Measurements from ENCODE around the gene ARTN. TPM values are rescaled to one million over a fixed set of nuclear protein-coding genes. Genes with fewer than 3 reads are reported as not detected.

ARTN gene
- total and polyA plus RNA-seq, 9 of the 15 experiments (the other 6 are each of a cell fraction or from before 2014, with no cell fraction given) = 0.06 to 0.38 TPM; not detected in 7

Other genes starting within 250 kb of the ARTN start
Only the 7 nearest of the 9 such genes appear.
- gene IPO13, start 13.1 kb downstream of the ARTN start, total RNA-seq (2014; rRNA removed) = 17.5 and 27.9 TPM in 2 replicates
- 7.8 and 10.0 TPM in 2 replicates for gene IPO13, start 13.1 kb downstream of the ARTN start, total RNA-seq (2014; rRNA removed; fragmentation: Illumina TruSeq; extraction: Trizol)
- 16.1 and 16.2 TPM in 2 replicates for gene IPO13, start 13.1 kb downstream of the ARTN start, total RNA-seq (2015; rRNA removed; fragmentation: Illumina TruSeq; extraction: Trizol)
- 28.4 and 30.8 TPM in 2 replicates for gene IPO13, start 13.1 kb downstream of the ARTN start, total RNA-seq (2021)
- gene IPO13, start 13.1 kb downstream of the ARTN start, polyA plus RNA-seq (2011; rRNA removed) = 13.9 and 19.1 TPM in 2 replicates
- gene IPO13, start 13.1 kb downstream of the ARTN start, polyA plus RNA-seq (2014; fragmentation: Illumina TruSeq; extraction: Trizol) = 24.7 and 27.1 TPM in 2 replicates
- gene IPO13, start 13.1 kb downstream of the ARTN start, polyA plus RNA-seq (2014; fragmentation: Nextera tagmentation; extraction: Ambion mirVana) = 1 to 10 TPM; 7.0 to 9.8 TPM
- 18.6 and 22.0 TPM in 2 replicates for gene IPO13, start 13.1 kb downstream of the ARTN start, polyA plus RNA-seq (2014; rRNA removed)
- 87.5 and 122 TPM in 2 replicates for gene DPH2, start 36.2 kb downstream of the ARTN start, total RNA-seq (2014; rRNA removed)
- gene DPH2, start 36.2 kb downstream of the ARTN start, total RNA-seq (2014; rRNA removed; fragmentation: Illumina TruSeq; extraction: Trizol) = 31.9 and 39.4 TPM in 2 replicates
- gene DPH2, start 36.2 kb downstream of the ARTN start, total RNA-seq (2015; rRNA removed; fragmentation: Illumina TruSeq; extraction: Trizol) = 66.8 and 68.1 TPM in 2 replicates
- 94.1 and 97.3 TPM in 2 replicates for gene DPH2, start 36.2 kb downstream of the ARTN start, total RNA-seq (2021)
- 63.1 and 71.2 TPM in 2 replicates for gene DPH2, start 36.2 kb downstream of the ARTN start, polyA plus RNA-seq (2011; rRNA removed)
- 81.1 and 106 TPM in 2 replicates for gene DPH2, start 36.2 kb downstream of the ARTN start, polyA plus RNA-seq (2014; fragmentation: Illumina TruSeq; extraction: Trizol)
- 10 to 100 TPM; 17.9 to 27.0 TPM for gene DPH2, start 36.2 kb downstream of the ARTN start, polyA plus RNA-seq (2014; fragmentation: Nextera tagmentation; extraction: Ambion mirVana)
- 93.2 and 110 TPM in 2 replicates for gene DPH2, start 36.2 kb downstream of the ARTN start, polyA plus RNA-seq (2014; rRNA removed)
- 296 and 328 TPM in 2 replicates for gene ATP6V0B, start 41.2 kb downstream of the ARTN start, total RNA-seq (2014; rRNA removed)
- 143 and 167 TPM in 2 replicates for gene ATP6V0B, start 41.2 kb downstream of the ARTN start, total RNA-seq (2014; rRNA removed; fragmentation: Illumina TruSeq; extraction: Trizol)
- 196 and 203 TPM in 2 replicates for gene ATP6V0B, start 41.2 kb downstream of the ARTN start, total RNA-seq (2015; rRNA removed; fragmentation: Illumina TruSeq; extraction: Trizol)
- 279 and 286 TPM in 2 replicates for gene ATP6V0B, start 41.2 kb downstream of the ARTN start, total RNA-seq (2021)
- 220 and 288 TPM in 2 replicates for gene ATP6V0B, start 41.2 kb downstream of the ARTN start, polyA plus RNA-seq (2011; rRNA removed)
- 186 and 195 TPM in 2 replicates for gene ATP6V0B, start 41.2 kb downstream of the ARTN start, polyA plus RNA-seq (2014; fragmentation: Illumina TruSeq; extraction: Trizol)
- 100 to 1,000 TPM; 137 to 276 TPM for gene ATP6V0B, start 41.2 kb downstream of the ARTN start, polyA plus RNA-seq (2014; fragmentation: Nextera tagmentation; extraction: Ambion mirVana)
- gene ATP6V0B, start 41.2 kb downstream of the ARTN start, polyA plus RNA-seq (2014; rRNA removed) = 282 and 348 TPM in 2 replicates
- 86.8 and 116 TPM in 2 replicates for gene B4GALT2, start 45.4 kb downstream of the ARTN start, total RNA-seq (2014; rRNA removed)
- 23.4 and 31.0 TPM in 2 replicates for gene B4GALT2, start 45.4 kb downstream of the ARTN start, total RNA-seq (2014; rRNA removed; fragmentation: Illumina TruSeq; extraction: Trizol)
- 43.8 and 45.9 TPM in 2 replicates for gene B4GALT2, start 45.4 kb downstream of the ARTN start, total RNA-seq (2015; rRNA removed; fragmentation: Illumina TruSeq; extraction: Trizol)
- 76.2 and 78.0 TPM in 2 replicates for gene B4GALT2, start 45.4 kb downstream of the ARTN start, total RNA-seq (2021)
- 39.0 and 43.9 TPM in 2 replicates for gene B4GALT2, start 45.4 kb downstream of the ARTN start, polyA plus RNA-seq (2011; rRNA removed)
- gene B4GALT2, start 45.4 kb downstream of the ARTN start, polyA plus RNA-seq (2014; fragmentation: Illumina TruSeq; extraction: Trizol) = 63.7 and 69.7 TPM in 2 replicates
- gene B4GALT2, start 45.4 kb downstream of the ARTN start, polyA plus RNA-seq (2014; fragmentation: Nextera tagmentation; extraction: Ambion mirVana) = 1 to 10 TPM; 1.3 to 2.8 TPM
- 71.9 and 85.4 TPM in 2 replicates for gene B4GALT2, start 45.4 kb downstream of the ARTN start, polyA plus RNA-seq (2014; rRNA removed)
- gene CCDC24, start 57.8 kb downstream of the ARTN start, total RNA-seq (2014; rRNA removed) = 3.0 and 4.5 TPM in 2 replicates
- gene CCDC24, start 57.8 kb downstream of the ARTN start, total RNA-seq (2014; rRNA removed; fragmentation: Illumina TruSeq; extraction: Trizol) = 0.70 and 1.5 TPM in 2 replicates
- 1.7 and 2.2 TPM in 2 replicates for gene CCDC24, start 57.8 kb downstream of the ARTN start, total RNA-seq (2015; rRNA removed; fragmentation: Illumina TruSeq; extraction: Trizol)
- 4.4 and 5.2 TPM in 2 replicates for gene CCDC24, start 57.8 kb downstream of the ARTN start, total RNA-seq (2021)
- 1.3 and 2.3 TPM in 2 replicates for gene CCDC24, start 57.8 kb downstream of the ARTN start, polyA plus RNA-seq (2011; rRNA removed)
- gene CCDC24, start 57.8 kb downstream of the ARTN start, polyA plus RNA-seq (2014; fragmentation: Illumina TruSeq; extraction: Trizol) = 1.5 and 3.0 TPM in 2 replicates
- gene CCDC24, start 57.8 kb downstream of the ARTN start, polyA plus RNA-seq (2014; fragmentation: Nextera tagmentation; extraction: Ambion mirVana) = under 1 TPM; 0.31 to 0.64 TPM
- gene CCDC24, start 57.8 kb downstream of the ARTN start, polyA plus RNA-seq (2014; rRNA removed) = 3.7 and 4.5 TPM in 2 replicates
- 4.1 and 8.4 TPM in 2 replicates for gene SLC6A9, start 97.7 kb downstream of the ARTN start, total RNA-seq (2014; rRNA removed)
- 2.5 and 3.0 TPM in 2 replicates for gene SLC6A9, start 97.7 kb downstream of the ARTN start, total RNA-seq (2014; rRNA removed; fragmentation: Illumina TruSeq; extraction: Trizol)
- 0.51 and 0.75 TPM in 2 replicates for gene SLC6A9, start 97.7 kb downstream of the ARTN start, total RNA-seq (2015; rRNA removed; fragmentation: Illumina TruSeq; extraction: Trizol)
- gene SLC6A9, start 97.7 kb downstream of the ARTN start, total RNA-seq (2021) = 16.7 and 18.7 TPM in 2 replicates
- 2.9 and 8.8 TPM in 2 replicates for gene SLC6A9, start 97.7 kb downstream of the ARTN start, polyA plus RNA-seq (2011; rRNA removed)
- 12.9 and 16.7 TPM in 2 replicates for gene SLC6A9, start 97.7 kb downstream of the ARTN start, polyA plus RNA-seq (2014; fragmentation: Illumina TruSeq; extraction: Trizol)
- under 1 TPM; 0.17 to 0.25 TPM for gene SLC6A9, start 97.7 kb downstream of the ARTN start, polyA plus RNA-seq (2014; fragmentation: Nextera tagmentation; extraction: Ambion mirVana)
- 10.5 and 10.6 TPM in 2 replicates for gene SLC6A9, start 97.7 kb downstream of the ARTN start, polyA plus RNA-seq (2014; rRNA removed)
- gene KLF17, start 185.0 kb downstream of the ARTN start, total RNA-seq (2014; rRNA removed) = not detected in 2 replicates
- gene KLF17, start 185.0 kb downstream of the ARTN start, total RNA-seq (2014; rRNA removed; fragmentation: Illumina TruSeq; extraction: Trizol) = not detected in 2 replicates
- not detected in 2 replicates for gene KLF17, start 185.0 kb downstream of the ARTN start, total RNA-seq (2015; rRNA removed; fragmentation: Illumina TruSeq; extraction: Trizol)
- not detected in 2 replicates for gene KLF17, start 185.0 kb downstream of the ARTN start, total RNA-seq (2021)
- gene KLF17, start 185.0 kb downstream of the ARTN start, polyA plus RNA-seq (2011; rRNA removed) = 0.13 TPM in 1 of 2 replicates, not detected in the other
- not detected in 2 replicates for gene KLF17, start 185.0 kb downstream of the ARTN start, polyA plus RNA-seq (2014; fragmentation: Illumina TruSeq; extraction: Trizol)
- under 1 TPM in 1 of 2 experiments, not detected in 1; 0.01 TPM for gene KLF17, start 185.0 kb downstream of the ARTN start, polyA plus RNA-seq (2014; fragmentation: Nextera tagmentation; extraction: Ambion mirVana)
- gene KLF17, start 185.0 kb downstream of the ARTN start, polyA plus RNA-seq (2014; rRNA removed) = 0.24 TPM in 1 of 2 replicates, not detected in the other

Data from K562 (cell line).